DMS79 (cell line): ENCODE data around the gene CCL2.

Source experiments
- DNase-seq: peaks from one replicate; lab custom pipeline; 2025; lab: John Stamatoyannopoulos, UW

The CCL2 gene

GRCh38 chr17:34241062-34241461 is 14.0 kb upstream of the CCL2 start:
- DNase-seq, result no peak

- no peak for DNase-seq
These were observed 12.3 kb upstream of the CCL2 start for GRCh38 chr17:34242587-34243363.

DNA sequence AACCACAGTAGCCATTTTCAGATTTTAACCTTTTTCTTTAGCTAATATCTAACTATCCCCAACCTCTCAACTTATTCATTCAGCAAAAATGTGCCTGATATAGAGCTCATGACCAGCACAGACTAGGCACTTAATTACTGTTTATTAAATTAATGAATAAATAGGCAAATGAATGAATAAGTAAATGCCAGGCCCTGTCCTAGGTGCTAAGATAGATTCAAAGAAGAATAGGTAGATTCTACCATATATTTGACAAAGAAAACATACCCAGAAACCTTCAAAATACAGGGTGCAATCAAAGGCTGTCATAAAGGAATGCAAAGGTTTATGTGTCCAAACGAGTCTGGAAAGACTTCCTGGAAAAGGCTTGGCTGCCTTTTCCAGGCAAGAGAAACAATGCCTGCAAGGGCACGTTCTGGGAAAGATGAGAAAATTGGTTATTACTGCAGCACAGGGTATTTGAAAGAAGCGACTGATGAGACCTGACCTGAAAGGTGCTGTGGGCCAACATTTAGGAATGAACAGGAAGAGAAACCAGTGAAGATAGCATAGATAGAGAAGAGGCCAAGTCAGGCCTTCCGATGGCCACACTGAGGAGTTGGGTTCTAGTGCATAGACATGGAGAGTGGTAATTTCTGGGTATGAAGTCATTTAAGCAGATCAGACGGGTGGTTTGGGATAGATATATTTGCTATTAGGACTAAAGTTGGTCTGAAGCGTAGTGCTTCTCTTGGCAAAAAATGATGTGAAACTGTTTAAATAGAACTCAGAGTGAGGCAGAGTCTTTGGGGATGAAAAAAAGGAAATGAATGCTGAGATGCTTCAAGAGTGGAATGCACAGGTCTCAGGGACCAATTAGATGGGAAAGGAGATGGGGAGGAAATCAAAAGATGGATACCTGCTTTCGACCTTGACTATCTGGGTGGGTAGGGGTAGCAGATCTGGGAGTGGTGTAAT is 11.4 kb upstream of the CCL2 start:
- DNase-seq, result no peak

DNA sequence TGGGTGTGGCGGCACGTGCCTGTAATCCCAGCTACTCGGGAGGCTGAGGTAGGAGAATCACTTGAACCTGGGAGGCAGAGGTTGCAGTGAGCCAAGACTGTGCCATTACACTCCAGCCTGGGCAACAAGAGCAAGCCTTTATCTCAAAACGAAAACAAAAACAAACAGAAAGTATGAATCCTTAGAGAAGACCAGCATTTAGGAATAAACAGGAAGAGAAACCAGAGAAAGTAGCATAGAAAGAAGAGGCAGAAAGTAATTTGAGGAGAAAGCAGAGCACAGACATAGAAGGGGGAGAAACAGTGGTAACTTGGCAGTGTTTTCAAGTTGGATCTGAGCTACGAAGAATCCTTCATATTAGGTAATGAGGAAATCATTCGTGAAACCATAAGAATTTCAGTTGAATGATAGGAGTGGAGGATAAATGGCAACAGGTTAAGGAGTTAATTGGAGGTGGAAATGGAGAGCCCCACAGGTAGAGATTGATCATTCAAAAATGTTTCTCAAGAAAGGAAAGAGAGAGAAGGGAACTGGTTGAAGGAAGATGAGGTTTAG is 9.7 kb upstream of the CCL2 start:
- DNase-seq, result no peak

DNA sequence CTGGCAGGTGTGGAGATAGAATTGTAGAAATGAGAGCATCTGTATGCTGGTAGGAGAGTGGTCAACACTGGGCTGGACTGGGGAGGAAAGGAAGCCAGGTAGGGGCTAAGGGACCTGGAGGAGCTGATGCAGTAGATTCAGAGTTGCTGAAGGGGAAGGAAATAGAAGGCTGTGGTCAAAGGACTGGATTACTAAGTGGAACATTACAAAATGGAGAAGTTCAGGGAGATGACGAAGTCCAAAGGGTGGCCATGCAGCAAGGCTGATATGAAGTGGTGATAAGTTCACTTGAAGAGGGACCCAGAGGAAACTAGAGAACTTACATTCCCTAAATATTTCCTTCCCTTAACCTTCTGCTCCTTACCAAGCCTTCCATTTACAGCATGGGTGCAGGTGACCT is 8.6 kb upstream of the CCL2 start:
- DNase-seq, result no peak

- no peak for DNase-seq
These were observed 8.2 kb upstream of the CCL2 start for GRCh38 chr17:34246881-34247280.

GRCh38 chr17:34248511-34249024 is 6.5 kb upstream of the CCL2 start:
- no peak for DNase-seq

DNA sequence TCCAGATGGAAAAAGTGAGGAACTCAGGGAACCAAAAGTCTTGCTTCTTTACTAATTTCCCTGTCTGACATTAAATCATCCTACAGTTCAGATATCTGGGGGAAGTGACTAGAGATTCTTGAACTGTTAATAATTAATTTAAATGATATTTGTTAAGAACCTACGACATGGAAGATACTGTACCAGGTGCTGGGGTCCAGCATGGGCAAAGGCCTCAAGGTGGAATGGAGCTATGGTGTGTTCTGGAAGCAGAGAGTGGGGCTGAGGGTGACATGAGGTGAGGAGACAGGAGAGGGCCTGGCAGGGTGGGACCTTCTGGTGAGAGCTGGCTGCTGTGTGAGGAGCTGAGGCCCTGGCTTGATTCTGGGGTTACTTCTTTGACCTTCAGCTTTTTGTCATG is 6.0 kb upstream of the CCL2 start:
- no peak for DNase-seq

GRCh38 chr17:34249478-34249877 is 5.6 kb upstream of the CCL2 start:
- DNase-seq, result no peak

DNA sequence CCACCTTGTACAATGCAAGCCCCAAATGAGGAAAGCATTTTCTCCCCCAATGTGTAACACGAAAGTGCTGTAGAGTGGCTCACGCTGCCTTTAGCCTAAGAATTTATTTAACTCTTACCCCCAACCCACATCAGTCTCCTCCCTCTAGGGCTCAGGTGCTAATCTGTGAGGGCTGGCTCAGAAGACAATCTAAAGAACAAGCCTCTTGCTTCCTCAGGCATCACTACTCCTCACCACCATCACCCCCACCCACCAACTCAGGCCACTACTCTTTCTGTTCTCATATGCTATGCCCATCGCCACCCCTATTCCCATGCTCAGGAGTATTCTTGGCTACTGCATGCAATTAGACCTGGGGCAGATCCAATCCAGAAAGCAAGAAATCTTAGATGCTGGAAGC is 3.9 kb upstream of the CCL2 start:
- no peak for DNase-seq

DNA sequence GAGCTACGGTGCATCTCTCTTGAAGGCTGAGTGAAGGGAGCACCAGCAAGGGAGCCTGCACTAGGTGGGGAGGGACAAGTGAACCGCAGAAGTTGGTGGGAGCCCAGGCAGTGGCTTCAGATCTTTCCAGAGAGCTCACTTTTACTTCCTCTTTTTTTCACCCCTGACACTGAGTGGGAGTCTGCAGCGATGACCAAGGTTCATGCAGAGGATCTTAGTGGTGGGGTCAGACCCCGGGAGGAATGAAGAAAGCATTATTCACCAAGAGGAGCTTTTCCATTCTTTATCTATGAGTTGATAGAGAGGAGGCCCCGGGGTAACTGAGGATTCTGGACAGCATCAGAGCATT is 3.0 kb upstream of the CCL2 start:
- DNase-seq, result no peak

DNA sequence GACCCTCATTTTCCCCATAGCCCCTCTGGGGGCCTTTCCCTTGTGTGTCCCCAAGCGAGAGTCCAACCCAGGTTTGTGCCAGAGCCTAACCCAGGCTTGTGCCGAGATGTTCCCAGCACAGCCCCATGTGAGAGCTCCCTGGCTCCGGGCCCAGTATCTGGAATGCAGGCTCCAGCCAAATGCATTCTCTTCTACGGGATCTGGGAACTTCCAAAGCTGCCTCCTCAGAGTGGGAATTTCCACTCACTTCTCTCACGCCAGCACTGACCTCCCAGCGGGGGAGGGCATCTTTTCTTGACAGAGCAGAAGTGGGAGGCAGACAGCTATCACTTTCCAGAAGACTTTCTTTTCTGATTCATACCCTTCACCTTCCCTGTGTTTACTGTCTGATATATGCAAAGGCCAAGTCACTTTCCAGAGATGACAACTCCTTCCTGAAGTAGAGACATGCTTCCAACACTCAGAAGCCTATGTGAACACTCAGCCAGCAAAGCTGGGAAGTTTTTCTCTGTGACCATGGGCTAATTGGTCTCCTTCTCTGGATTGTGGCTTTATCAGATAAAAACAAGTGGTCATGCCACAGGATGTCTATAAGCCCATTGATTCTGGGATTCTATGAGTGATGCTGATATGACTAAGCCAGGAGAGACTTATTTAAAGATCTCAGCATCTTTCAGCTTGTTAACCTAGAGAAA is 2.5 kb upstream of the CCL2 start:
- no peak for DNase-seq

DNA sequence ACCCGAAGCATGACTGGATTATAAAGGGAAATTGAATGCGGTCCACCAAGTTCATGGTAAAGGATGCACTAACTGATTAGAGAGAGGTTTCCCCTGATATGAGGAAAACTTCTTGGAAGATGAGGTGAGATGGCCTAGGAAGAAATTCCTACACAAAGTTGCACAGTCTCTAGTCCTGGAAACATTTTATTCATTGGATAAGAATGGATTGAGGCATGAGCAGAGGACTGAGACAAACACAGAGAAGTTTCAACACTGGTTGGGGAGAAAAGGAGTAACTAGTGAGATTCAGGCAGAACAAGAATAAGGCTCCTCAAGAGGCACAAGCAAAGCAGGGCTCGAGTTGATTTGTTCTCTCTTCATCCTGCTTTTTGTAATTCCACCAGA is 2.0 kb upstream of the CCL2 start:
- no peak for DNase-seq

DNA sequence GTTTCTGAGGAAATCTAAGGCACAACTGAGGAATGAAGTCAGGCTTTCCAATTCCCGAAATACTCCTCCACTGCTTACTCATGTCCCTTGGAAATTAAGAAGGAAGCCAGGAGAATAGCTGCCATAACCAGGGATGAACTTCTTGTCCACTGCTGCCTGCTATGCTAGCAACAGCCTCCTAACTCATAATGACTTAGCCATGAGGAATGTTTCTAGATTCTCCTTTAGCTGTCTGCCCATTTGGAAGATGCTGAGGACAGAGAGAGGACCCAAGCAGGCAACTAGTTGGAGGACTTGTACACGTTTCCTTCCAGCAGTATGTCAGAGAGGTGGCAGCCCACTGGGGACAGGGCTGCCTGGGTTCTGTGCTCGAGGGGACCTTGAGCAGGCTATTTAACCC is 939 bp upstream of the CCL2 start:
- no peak for DNase-seq

GRCh38 chr17:34255381-34255732 is 272 bp downstream of the CCL2 start:
- no peak for DNase-seq

GRCh38 chr17:34255841-34256240 is 756 bp downstream of the CCL2 start:
- no peak for DNase-seq

GRCh38 chr17:34257299-34257985 is 2.4 kb downstream of the CCL2 start:
- no peak for DNase-seq

GRCh38 chr17:34257986-34258326 is 2.9 kb downstream of the CCL2 start:
- DNase-seq, result no peak

DNA sequence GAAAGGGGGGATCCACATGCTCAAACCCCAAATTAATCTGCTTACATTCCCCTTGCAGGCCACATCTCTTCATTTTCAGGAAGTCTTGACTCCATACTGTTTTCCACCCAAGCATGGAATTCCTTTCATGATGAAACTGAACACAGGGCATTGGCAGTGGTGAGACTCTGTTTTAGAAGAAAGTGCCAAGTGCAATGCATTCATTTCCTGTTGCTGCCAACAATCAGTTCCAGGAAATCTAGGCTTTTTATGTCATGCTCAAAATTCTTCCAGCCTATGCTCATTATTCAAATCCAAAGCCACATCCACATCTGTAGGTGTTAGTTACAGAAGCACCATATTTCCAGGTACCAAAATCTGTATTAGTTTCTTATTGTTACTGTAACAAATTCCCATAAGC is 4.1 kb downstream of the CCL2 start:
- DNase-seq, result no peak

DNA sequence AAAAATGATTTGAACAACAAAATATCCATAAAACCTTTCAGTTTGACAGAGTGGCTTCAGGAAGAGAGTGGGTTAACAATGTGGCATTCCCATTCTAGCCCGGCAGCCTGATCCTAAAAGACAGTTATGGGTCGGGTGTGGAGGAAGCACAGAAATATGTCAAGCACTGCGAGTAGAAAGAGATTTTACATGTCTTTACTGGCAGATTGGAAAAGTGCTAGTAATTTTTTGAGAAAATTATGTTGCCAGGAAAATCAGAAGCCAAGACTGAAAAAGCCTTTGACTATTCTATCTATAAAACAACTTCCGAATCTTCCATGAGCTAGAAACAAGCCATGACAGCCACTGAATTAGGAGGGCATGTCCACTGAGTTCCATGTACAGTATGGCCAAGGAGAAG is 5.8 kb downstream of the CCL2 start:
- DNase-seq, result no peak

DNA sequence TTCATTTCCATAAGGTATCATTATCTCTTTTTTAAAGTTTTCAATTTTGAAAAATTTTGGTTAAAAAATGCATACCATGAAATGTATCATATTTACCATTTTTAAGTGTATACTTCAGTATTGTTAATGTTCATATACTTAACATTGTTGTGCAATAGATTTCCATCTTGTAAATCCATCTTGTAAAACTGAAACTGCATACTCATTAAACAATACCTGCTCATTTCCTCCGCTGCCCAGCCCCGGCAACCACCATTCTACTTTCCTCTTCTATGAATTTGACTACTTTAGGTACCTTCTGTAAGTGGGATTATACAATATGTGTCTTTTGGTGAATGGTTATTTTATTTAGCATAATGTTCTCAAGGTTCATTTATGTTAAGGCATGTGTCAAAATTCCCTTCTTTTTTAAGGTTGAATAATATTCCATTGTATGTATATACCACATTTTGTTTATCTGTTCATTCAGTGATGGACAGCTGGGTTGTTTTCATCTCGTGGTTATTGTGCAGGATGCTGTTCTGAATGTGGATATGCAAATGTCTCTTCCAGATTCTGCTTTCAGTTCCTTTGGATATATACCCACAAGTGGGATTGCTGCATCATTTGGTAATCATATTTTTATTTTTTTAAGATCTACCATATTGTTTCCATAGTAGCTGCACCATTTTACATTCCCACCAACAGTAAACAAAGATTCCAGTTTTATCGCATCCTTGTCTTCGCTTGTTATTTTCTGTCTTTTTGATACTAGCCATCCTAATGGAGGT is 6.7 kb downstream of the CCL2 start:
- DNase-seq, result no peak
